Retina (tissue), 1 donor: ENCODE data around the gene PPP2R5E.

Source experiments
- DNase-seq: peaks from one replicate; pipeline ENCODE4 v3.0.0-alpha.2; 2016

The PPP2R5E gene

DNA sequence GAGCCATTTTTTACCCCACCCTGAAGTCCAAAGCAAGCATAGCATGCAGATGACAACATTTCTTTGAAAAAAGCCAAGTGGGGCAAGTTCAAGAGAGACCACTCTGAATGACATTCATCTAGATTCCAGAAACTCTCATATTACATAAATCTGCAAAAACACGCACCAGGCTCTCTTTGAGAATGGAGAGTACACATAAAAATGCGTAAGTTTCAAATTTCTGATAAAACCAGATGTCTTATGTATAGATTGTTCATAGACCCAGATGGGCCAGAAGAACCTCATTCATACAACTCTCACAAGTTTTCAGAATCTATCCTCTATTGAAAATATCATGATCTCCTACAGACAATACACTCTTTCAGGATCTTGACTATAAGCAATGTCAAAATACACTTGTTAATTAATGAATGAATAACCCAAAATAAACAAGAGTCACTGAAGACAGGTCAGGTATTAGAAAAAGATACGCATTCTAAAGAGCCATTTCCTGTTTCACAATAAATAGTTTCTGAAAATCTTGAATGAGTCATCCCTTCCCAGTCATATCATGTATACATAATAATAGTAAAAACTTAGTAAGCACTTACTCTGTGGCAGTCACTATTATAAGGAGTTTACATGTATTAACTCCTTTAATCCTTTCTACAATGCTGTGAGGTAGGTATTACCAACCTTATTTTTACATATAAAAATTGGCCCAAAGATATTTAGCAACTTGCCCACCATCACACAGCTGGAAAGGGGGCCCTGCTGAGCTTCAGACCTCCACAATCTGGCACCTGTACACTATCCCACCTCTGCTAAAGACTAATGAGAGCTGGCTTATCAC is 72.0 kb downstream of the PPP2R5E start:
- no peak for DNase-seq

DNA sequence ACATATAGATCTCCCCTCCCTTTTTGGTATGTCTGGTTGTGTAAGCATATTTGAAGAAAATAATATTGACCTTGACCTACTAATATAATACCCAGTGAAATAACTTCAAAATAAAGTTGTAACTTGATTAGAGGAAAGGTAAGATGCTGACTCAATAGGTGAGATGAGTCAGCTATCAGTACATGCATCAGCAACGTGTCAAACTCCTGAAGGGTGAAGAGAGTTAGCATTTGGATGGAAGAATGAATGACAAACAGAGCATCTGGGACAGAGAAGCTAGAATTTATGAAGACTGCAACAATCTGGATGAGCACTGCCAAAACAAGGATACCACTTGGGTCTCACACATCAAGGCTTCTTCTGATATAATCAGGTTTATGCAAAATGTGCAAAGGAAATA is 74.9 kb downstream of the PPP2R5E start:
- no peak for DNase-seq

DNA sequence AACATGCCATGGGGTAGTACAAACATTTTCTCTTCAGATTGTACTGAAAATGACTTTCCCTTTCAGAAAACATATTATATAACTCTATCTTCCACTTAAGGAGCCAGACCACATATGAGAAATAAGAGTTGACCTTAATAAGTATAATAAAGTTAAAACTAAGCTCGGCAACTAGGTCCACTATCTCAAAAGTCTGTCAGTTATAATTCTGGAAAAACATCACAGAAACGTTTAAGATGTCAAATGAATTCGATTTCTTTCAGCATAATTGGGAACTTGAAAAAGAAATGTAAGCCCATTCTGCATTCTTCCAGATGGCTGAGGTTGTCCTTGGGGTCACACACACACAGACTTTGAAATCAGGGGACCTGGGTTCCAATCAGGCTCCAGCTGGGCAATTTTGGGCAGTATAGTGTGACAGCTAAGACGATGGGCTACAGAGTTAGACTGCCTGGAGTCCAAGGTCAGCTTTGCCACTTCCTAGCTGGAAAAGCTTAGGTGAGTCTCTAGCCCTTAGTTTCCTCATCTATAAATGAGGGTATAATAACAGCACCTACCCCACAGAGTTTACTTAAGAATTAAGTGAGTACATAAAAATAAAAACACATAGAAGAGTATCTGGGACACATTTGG is 75.6 kb downstream of the PPP2R5E start:
- no peak for DNase-seq

DNA sequence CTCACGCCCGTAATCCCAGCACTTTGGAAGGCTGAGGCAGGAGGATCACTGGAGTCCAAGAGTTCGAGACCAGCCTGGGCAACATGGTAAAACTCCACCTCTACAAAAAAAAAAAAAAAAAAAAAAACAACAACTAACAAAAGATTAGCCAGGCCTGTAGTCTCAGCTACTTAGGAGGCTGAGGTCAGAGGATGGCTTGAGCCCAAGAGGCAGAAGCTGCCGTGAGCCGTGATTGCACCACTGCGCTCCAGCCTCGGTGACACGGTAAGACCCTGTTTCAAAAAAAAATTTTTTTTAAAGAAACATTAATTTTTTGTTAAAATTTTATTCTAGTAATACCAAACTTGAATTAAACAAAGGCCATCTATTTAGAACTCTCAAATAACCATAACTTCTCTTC is 77.8 kb downstream of the PPP2R5E start:
- DNase-seq = no peak

DNA sequence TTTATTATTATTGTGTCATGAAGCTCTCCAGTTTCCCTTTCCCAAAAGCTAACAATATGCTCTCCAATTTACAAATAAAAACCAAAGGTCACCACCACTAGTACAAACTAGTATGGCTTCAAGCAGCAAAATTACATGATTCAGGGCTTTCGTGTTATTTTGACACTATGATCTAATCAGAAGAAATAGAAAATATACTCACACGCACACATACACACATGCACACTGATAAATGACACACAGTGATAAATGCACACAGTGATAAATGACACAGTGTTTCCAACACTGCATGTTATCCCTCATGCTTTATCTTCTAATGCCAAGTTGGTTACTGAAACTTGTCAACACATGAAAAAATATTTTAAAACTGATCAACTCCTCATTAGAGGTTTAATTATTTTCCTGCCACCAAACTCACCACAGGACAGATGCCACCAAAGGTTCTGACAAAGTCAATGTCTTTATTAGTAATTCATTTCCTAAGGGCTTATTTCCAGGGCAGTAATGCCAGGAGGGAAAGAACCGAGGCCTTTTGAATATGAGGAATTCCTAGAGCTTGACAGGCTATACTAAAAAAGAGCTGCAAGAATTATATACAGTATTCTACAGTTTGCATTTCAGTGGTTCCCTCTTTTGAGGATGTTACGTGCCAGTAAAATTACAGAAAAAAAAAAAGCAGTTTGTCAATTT is 82.4 kb downstream of the PPP2R5E start:
- DNase-seq = no peak

DNA sequence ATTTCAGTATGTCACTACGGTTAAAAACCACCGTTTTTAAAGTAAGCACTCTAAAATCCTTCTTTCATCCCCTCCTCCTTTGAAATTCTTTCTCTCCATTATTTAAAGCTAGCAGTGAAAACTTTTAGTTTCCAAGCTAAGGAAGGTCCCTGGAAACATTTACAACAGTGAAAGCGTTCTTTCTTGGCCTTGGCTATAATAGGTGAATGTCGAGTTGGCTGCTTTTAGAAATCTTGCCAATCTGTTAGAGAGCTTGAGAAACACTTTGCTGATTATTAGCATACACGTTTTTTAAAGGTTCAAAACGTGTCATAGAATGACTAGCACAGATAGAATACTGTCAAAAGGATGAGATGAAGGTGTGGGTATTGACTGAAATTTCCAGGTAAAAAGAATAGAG is 83.4 kb downstream of the PPP2R5E start:
- DNase-seq = no peak

DNA sequence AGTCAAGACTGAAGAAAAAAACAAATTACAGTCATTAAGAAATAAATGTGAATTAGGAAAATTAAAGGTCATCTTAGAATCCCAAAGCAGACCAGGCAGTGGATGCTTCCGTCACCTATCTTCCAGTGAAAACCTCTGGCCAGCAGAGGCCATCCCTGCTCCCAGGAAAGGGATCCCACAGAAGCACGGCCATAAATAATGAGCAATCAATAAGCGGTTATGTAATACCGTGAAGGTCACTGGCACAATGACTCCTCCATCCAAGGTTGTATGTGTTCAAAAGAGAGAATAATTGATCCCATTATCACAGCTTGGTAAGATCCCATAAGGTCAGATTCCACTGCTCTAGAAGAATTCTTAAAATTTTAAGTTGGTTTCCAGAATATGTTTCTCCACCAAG is 85.7 kb downstream of the PPP2R5E start:
- no peak for DNase-seq

DNA sequence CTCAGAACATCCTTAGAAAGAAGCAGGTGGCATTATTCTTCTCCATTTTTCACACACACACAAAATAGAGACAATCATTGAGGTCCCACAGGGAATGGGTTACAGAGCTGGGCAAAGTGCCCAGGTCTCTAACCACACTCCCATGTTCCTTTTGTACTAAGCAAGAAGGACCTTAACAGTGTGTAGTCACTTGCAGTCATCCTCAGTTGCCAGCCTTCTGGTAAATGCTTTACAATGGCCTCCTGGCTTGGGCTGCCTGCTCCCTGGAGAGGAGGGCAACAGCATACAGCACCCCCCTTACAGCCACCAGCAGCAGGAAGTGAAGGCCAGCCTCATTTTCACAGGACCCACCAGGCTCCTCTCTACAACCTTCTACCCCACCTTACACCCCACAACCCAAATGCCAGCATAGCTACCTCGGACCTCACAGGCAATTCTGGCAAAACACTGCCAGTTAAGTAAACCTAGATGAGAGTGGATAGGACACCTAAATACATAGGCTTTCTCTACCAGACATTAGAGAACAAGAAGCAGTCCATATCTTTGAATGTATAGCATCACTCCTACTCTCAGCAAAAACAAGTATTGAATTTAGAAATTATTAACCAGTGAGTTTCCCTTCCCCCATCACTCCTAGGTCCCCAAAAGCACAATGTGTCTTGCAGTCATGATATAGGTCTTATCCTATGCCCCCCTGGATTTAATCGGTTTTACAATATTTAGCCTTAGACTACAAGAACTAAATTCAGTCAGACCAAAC is 88.1 kb downstream of the PPP2R5E start:
- no peak for DNase-seq

DNA sequence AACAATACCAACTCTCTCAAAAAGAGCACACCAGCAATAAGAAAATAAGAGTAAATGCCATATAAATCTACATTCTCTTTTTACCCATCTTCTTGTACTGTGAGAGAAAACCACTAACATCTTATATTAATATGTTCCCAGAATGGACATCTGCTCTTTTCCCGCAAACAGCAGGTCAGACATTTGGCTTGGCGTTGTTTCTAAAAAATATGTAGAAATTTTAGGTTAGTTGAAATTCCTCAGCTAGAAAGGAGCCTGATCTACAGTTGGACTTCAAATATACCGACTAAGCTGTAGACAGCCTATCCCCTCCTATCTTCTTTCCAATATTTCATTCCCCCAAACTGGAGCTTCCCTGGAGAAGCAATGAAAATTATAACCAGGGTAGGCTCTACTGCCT is 88.7 kb downstream of the PPP2R5E start:
- DNase-seq = no peak

DNA sequence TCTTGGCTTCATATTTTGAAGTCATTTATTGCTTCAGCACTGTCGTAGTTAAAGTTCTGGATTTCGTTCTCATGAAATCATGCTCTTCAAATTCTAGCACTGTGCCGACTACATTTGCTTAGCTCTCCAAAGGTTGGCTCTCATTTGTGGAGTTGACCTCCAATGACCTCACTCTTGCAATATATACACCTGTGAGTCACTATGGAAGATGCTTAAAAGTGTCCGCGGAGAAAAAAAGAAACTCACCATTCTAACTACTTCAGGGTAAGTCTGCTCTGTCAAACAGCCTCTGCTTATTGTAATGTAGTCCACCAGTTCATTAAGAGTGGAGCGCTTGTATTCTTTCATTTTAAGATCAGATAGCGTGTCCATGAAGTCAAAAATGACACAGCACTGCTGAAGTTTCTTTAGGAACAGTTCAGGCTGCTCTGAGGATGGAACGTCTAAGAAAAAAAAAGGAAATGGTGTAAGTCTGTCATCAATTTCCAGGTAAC is 89.7 kb downstream of the PPP2R5E start:
- DNase-seq = no peak

DNA sequence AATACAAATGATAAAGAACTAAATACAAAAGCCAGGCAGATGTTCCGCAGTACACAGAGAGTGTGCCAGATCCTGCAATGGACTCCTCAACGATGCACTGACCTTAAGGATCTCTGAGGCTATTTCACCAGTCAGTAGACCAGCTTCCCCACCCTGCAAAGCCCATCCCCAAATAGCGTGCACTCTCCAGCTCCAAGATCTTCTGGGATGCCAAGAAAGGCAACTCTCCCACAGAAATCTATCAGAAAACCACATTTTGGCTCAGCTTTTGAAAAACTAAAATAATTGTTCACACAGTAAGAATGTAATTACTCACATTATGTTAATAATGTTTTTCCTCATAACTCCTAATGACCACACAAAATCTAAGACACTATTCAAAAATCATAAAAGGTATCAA is 90.4 kb downstream of the PPP2R5E start:
- no peak for DNase-seq

DNA sequence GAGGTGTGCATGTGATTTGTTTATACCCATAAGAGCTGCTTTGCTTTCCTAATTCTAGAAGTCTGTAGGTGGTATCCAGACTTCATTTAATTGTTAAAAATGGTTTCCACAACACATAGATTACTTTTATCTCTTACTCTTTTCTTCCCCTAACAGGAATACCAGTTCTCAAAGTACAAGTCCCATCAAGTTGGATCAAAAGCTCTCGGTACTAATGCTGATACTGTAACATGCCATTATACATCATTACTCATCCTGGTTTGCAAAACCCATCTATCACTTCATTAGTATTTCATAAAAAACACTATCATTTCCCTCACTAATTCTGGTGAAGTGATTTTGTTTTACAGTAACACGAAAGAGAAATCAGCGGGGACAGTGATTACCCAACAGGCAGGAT is 94.3 kb downstream of the PPP2R5E start:
- no peak for DNase-seq

DNA sequence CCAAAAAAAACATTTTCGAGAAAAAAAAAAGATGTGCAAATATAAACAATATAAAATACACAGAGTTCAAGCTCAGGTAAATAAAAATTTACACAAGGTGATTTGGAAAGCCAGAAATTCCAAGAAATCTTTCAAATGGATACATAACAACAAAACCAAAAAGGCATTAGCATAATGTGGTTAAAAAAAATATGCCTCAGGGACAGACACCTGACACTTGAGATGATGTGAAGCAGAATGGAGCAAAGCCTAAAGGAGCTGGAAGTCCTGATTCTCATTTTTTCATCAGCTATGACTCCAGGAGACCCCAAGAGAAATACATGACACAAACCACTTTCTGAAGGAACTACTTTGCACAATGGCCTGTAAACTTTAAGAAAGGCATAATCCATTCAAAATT is 98.6 kb downstream of the PPP2R5E start:
- DNase-seq = no peak

DNA sequence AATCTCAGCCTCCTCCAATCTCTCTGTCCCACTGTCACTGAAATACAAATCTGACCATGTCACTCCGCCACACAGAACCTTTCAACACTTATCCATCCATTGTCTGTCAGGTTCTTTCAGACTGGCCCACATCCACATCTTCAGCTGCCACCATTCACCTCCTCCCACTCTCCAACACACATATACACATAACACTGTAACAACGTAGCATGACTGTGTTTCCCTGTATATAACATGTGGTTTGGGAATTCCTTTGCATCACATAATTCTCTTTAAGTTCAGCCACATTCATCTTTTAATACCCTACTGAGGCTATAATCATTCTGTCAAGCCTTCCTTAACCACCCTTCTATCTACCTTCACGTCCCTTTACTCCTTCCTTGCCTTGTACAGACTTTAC is 99.2 kb downstream of the PPP2R5E start:
- no peak for DNase-seq

DNA sequence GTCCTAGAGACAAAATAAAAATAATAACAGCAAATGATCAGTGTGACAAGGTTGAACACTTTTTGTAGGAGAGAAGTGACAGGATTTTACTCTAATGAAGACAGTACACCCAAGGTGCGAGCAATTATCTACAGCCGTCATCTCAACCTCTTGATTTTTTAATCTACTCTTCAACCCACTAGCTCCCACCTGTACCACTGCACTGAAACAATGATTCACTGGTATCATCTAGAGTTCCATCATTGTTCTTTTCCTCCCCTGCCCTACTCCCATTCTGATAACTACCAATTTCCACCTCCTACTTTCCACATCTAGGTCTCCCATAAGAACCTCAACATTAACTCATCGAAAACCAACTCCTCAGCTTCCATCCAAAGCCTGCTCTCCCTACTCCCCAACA is 99.8 kb downstream of the PPP2R5E start:
- no peak for DNase-seq

DNA sequence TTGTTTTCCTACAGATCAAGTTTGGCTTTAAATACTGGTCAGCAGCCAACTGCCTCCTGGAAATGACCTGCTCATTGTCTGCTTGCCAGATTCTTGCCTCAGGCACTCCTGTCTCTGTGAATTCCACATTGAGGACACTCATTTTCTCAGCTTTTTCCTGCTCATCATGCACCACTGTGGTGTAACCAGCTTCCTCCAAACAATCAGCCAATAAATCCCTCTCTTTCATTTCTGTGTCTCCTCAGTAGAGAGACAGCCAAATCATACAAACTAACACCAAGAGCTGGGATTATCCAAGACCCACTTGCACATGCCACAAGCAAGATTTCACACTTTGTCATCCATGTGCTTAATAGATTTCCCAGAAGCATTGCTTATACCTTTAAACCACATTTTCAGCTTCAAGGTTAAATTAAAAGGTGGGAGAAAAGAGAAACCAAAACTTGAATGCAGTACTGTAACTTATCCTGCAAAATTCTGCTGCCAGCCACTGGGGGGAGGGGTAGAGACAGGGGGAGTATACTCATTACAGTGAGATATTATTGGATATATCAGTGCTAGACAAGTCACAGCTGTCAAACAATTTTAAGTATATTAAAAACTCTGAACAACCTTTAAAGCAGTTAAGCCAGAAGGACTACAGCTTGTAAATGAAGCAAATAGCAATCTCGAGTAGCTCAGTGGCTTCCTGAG is 105.0 kb downstream of the PPP2R5E start:
- DNase-seq = no peak

DNA sequence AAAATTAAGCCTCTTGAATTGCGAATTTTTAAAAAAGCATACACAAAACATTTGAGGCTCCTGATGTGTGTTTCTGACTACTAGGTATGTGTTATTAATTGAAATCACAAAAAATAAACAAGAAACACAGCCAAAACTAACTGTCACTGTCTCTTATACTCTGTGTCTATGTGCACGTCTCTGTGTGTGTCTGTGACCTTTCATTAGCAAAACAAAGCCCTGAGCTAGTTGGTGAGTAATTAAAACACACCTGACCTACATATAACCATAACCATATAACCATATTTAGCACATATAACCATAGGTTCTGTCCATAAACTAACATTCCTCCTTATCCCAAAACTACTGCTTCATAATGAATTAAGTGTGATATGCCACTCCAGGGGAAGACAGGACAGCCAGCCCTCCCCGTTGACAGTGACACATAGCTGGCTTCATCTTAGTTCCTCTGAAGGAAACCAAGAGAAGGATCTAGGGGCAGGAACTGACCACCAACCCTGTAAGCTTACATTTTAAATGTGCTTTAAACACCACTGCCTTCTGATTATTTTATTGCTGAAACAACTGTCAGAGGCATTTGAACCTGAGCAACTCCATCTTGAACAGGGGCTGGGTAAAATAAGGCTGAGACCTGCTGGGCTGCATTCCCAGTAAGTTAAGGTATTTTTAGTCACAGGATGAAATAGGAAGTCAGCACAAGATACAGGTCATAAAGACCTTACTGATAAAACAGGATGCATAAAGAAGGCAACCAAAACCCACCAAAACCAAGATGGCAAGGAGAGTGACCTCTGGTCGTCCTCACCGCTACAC is 106.7 kb downstream of the PPP2R5E start:
- DNase-seq = no peak

DNA sequence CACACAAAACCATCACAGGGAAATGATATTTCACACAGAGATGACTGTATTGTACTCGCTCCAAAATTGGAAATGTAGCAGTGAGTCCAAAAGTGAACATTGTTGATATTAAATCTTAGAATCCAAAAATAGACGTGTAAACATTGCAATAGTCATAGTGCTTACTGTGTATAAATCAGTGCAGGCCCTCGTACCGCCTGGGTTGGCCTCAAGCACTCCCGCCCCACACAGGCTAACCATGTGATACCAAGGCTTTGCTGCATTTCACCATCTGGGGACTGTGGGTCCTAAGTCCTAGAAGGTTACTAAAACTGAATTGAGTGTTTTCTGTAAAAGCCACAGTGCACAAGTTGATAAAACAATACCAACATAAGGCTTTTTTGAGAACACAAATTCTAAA is 107.3 kb downstream of the PPP2R5E start:
- DNase-seq = no peak

DNA sequence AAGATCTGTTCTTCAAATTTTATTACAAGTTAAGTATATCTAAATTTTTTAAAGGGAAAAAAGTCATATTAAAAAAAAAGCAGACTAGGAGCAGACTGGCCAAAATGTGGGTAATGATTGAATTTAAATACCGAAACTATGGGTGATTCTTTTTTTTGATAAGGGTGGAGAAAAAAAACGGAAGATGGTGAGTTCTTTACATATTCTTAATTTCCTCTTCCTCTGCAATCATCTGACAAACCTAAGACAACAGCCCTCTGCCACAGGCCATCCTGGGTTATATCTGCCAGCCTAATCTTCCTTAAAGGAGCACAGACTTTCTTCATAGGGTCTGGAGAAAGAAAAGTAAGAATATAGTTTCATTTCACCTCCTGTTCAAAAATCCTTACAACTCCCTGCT is 108.0 kb downstream of the PPP2R5E start:
- no peak for DNase-seq

DNA sequence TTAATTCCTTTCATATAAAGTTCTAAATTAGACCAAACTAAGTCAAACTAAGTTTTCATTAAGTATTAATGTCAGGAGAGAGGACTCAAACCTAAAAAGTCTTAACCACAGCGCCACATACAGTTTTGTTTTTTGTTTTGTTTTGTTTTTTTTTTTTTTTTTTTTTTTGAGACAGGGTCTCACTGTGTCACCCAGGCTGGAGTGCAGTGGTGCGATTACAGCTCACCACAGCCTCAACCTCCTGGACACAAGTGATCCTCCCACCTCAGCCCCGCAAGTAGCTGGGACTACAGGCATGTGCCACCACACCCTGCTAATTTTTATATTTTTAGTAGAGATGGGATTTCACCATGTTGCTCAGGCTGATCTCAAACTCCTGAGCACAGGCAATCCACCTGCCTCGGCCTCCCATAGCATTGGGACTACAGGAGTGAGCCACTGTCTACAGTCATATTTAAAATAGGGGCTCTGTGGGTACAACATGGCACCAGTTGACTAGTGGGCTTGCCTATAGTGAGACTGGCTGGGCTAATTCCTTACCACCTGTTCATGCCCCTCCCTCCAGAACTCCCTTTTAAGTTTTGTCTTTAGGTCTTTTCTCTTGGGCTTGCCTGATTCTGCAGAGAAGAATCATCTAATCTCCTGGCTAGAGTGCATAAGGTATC is 110.2 kb downstream of the PPP2R5E start:
- no peak for DNase-seq

DNA sequence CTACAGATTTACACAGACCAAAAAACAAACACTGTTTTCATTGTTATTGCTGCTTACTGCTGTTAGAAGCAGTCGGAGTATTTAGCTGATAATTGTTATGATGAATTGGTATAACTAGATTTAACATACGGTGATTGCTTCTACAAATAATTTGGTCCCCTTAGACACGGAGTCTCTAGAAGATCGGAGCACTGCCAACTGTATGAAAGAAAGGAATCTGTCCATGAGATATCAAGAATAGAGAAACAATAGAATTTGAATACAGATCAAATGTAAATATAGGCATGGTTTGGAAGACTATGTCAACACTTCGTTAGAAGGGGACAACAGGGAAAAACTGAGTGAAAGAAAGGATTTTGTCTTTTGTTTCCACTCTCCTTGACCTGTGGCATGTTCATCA is 110.9 kb downstream of the PPP2R5E start:
- no peak for DNase-seq
